GM19035 (cell line): ENCODE data around the gene TCF23.
"Not testable (repeated sequence)": the region's sequence is repeated elsewhere in the genome, so short reads cannot be mapped to it uniquely, and the experiment has no call there.

Experiments
- ATAC-seq: cut with Tn5 transposase; IDR thresholded peaks from one replicate; pipeline ENCODE4 v1.9.1; 2021; ENCODE audit not compliant: unreplicated experiment

TCF23 gene

GRCh38 chr2:27148801-27149439 is at the start of gene TCF23:
TSS of gene TCF23 (plus strand) at chr2:27149004. CDS start at chr2:27149134, 130 bp downstream.
- ATAC-seq = no peak

- ATAC-seq = no peak
Observed at GRCh38 chr2:27099334-27099955, 49.4 kb upstream of the TCF23 start.

GRCh38 chr2:27100036-27100435 is 48.8 kb upstream of the TCF23 start:
- no peak for ATAC-seq

GRCh38 chr2:27102329-27102728 is 46.5 kb upstream of the TCF23 start:
- ATAC-seq = no peak

- no peak for ATAC-seq
Observed at GRCh38 chr2:27105981-27106380, 42.8 kb upstream of the TCF23 start.

GRCh38 chr2:27108221-27108620 is 40.6 kb upstream of the TCF23 start:
- ATAC-seq = no peak

- no peak for ATAC-seq
Observed at GRCh38 chr2:27109083-27109482, 39.7 kb upstream of the TCF23 start.

GRCh38 chr2:27110603-27111352 is 38.0 kb upstream of the TCF23 start:
- not testable (repeated sequence) for ATAC-seq

GRCh38 chr2:27111392-27112078 is 37.3 kb upstream of the TCF23 start:
- not testable (repeated sequence) for ATAC-seq

GRCh38 chr2:27115519-27115918 is 33.3 kb upstream of the TCF23 start:
- ATAC-seq = no peak

- no peak for ATAC-seq
Observed at GRCh38 chr2:27117995-27118524, 30.7 kb upstream of the TCF23 start.

GRCh38 chr2:27118525-27119329 is 30.1 kb upstream of the TCF23 start, which contains the start of gene CGREF1:
TSS of gene CGREF1 (minus strand) at chr2:27119128. CDS start at chr2:27104366, 14,762 bp downstream.
- no peak for ATAC-seq

GRCh38 chr2:27119330-27119670 is 29.5 kb upstream of the TCF23 start:
- ATAC-seq = not testable (repeated sequence)

GRCh38 chr2:27121906-27122305 is 26.9 kb upstream of the TCF23 start:
- no peak for ATAC-seq

GRCh38 chr2:27122791-27123190 is 26.0 kb upstream of the TCF23 start:
- ATAC-seq = no peak

GRCh38 chr2:27123302-27124150 is 25.3 kb upstream of the TCF23 start, which contains the start of gene ABHD1:
TSS of gene ABHD1 (plus strand) at chr2:27123815. CDS start at chr2:27123949, 134 bp downstream.
- ATAC-seq = peak; percentile 59

GRCh38 chr2:27125104-27125503 is 23.7 kb upstream of the TCF23 start:
- ATAC-seq = no peak

- ATAC-seq = no peak
Observed at GRCh38 chr2:27126252-27126710, 22.5 kb upstream of the TCF23 start.
